ENCODE results near the gene ZNF552.
"Not testable (repeated sequence)": the region's sequence is repeated elsewhere in the genome, so short reads cannot be mapped to it uniquely, and the experiment has no call there.

ZNF552 gene

DNA sequence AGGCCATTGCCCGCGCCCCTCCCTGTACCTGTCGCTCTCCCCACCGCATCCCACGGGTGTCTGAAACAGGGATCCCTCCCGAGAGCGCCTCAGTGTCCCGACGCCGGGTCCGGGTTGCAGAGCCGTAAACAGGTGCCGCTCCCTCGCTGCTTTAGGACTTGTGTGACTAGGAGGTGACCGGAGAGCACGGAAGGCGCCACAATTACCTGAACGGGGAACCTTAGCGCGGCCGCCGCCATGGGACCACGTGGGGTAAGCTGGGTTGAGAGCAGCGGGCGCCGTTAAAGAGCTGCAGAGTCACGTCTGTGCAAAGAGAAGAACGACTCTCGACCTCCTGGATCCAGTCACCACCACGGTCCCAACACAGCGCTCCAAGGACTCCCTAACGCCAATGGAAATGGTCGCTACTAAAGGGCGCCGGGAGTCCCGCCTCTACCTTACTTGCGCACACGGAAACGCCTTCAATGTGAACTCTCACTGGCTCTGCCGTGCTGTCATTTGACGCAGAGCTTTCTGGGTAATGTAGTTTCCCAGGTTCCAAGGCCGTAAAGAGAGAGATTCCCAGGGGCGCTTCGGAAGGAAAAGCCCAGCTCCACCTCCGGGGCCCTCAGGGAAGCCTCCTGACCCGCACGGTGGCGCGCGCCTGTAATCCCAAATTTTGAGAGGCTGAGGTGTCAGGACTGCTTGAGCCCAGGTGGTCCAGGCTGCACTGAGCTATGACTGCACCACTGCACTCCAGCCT is at the start of gene ZNF552:
TSS of gene ZNF552 (minus strand) at position 409 of the 742 bp plus-strand sequence. CDS start at position 239, 170 bp downstream.
- DNase-seq: peak; percentile 80

DNA sequence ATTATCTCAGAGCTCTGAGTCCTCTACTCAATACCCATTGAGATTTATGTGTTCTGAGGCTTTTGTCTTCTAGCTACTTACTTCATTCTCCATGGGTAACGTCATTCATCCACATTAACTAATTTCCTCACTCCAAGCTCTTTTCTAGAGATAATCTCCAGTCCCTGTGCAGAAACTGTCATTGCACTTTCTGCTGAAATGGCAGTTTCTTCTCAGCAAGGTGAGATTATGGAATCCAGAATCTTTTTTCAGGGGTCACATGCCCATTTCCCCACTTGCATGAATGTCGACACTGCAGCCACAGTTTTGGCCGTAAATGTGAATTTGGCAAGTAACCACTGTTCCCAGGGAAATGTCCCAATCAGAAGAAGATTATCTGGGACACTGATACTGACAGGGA is 47.6 kb upstream of the ZNF552 start:
- DNase-seq: not testable (repeated sequence)

DNA sequence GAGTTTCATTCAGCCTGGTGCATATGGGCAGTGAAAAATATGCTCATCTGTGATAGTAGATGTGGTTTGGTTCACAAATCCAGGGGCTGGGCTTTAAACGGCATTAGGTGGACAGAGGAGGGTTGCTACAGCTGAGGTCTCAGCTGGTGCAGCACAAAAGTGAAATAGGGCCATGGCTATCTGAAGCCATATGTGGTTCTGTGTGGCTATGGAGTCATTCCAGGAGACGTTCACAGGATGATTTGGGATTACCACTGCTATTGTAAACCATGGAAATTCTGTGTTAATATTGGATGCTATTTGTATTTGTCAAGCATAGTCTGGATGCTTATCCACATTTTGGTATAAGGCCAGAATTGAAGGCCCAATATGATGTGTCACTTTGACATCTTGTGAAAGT is 39.4 kb upstream of the ZNF552 start:
- not testable (repeated sequence) for DNase-seq

DNA sequence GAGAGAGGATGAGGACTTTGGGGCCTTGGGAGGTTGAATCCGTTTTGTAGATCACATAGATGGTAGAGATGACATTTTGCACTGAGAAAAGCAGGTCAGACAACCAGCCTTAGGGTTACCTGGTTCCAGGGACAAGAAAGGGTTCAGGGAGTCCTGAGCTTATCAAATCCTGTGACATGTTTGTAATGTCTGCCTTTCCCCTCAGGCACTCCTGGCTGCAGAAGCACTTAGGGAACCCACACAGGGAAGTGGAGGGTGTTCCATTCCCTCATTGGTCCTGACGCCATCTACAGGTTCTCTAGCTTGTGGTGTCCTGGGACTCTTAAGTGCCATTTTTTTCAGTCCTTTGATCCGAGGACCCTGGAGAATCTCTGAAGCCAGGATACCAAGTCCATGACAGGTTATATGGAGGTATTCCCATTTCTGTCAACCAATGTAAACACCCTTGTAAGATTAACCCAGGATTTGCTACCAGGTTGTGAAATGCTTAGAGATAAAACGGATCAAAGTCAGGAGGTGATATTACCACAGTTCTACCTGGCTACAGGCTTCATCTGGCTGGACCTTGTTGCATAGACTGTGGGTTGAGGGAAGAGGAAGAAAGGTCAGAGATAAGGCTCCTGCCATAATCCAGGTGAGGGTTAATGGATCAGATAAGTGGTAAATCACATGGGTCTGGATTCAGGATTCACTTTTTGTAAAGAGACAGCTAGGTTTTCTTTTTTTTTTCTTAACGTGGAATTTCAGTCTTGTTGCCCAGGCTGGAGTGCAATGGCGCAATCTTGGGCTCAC is 37.3 kb upstream of the ZNF552 start:
- DNase-seq: not testable (repeated sequence)

DNA sequence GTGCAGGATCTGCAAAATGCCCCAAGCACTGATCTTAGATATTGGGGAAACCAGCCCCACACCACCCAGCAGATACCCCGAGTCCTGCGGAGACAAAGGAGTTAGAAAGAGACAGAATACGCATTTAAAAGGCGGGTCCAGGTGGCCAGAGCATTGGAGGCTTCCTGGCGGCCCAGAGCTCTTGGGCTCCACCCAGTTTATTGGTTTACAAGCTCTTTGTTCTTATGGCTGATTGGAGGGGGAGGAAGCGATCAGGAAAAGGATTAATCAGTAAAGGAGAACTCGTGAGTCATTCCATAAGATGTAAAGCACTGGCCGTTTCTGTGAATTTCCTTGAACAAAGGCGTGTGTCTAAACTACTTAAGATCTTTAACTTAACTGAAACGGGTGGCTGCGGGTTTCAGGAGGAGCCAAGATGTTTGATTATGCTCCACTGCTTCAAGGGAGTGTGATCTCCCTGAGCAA is 35.9 kb upstream of the ZNF552 start:
- DNase-seq: no peak

DNA sequence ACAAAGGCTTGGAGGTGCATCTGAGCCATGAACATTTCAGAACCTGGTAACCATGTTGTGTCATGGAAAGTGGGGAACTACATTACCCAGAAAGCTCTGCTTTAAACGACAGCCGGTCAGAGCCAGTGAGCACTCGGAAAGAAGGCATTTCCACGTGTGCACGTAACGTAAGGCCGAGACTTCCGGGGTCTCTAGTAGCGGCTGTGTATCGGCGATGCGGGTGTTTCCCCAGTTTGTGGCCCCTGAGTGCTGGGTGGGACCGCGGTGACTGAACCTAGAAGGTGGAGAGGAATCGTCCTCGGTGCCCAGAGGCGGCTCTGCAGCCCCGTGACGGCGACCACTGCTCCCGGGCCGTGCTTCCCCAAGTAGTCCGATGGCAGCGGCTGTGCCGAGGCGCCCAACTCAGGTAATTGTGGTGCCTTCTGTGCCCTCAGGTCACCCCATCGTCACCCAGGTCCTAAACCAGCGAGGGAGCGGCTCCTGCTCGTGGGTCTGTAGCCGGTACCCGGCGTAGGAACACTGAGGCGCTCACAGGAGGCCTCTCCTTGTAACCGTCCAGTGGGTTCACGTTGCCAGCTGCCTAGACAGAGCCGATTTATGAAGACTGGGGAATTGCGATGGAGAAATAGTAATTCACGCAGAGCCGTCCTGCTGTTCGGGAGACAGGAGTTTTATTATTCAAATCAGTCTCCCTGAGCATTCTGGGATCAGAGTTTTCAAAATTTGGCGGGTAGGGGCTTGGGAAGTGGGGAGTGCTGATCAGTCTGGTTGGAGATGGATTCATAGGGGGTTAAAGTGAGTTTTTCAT is 35.2 kb upstream of the ZNF552 start, which contains the start of gene ZNF587:
TSS of gene ZNF587 (plus strand) at position 194 of the 808 bp plus-strand sequence. CDS start at position 374, 180 bp downstream.
- peak; percentile 59 for DNase-seq

DNA sequence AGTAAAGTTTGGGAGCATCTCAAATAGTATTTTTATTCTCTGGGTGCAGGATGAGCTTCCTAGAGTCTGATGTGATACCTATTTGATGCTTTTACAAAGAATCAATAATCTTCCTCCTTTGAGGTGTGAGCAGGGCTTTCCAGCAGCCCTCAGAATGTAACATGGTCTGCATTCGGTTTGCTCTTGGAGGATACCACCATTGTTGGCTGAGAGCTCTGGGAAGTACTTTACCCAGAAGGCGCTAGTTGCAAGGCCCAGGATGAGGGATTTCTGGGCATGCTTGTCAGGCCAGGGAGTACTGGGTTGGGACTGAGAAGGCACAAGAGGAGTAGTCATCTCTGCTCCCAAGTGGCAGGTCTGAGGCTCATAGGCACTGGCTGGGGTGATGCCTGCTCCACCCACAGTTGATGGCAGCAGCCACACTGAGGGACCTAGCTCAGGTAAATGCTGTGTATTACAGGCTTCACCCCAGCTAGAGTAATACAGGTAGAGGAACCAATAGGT is 34.5 kb upstream of the ZNF552 start:
- not testable (repeated sequence) for DNase-seq

DNA sequence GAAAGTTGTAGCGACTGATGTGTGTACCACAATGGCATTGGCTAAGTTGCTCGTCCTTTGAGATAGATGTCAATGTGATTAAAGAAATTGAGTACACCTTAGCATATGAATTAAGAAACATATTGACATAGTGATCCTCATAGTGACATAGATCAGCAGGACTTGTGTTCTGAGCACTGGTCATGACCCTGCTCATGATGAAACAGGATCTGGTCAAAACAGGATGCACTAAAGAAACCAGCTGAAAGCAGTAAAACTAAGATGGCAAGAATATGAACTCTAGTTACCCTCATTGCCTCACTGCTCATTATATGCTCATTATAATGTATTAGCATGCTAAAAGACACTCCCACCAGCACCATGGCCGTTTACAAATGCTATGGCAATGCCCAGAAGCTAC is 32.5 kb upstream of the ZNF552 start:
- DNase-seq: not testable (repeated sequence)

DNA sequence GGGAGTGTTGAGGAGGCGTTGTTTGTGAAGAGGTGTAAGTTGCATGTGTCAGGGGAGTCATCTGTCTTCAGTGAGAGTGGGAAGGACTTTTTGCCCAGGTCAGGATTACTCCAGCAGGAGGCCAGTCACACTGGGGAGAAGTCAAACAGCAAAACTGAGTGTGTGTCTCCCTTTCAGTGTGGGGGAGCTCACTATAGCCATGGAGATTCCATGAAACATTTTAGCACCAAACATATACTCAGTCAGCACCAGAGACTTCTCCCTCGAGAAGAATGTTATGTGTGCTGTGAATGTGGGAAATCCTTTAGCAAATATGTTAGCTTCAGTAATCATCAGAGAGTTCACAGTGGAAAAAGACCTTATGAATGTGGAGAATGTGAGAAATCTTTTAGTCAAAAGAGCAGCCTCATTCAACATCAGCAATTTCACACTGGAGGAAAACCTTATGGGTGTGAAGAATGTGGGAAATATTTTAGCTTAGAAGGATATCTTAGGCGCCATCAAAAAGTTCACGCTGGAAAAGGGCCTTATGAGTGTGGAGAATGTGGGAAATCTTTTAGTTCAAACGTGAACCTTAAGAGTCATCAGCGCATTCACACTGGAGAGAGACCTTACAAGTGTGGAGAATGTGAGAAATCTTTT is 26.5 kb upstream of the ZNF552 start:
- DNase-seq: no peak

DNA sequence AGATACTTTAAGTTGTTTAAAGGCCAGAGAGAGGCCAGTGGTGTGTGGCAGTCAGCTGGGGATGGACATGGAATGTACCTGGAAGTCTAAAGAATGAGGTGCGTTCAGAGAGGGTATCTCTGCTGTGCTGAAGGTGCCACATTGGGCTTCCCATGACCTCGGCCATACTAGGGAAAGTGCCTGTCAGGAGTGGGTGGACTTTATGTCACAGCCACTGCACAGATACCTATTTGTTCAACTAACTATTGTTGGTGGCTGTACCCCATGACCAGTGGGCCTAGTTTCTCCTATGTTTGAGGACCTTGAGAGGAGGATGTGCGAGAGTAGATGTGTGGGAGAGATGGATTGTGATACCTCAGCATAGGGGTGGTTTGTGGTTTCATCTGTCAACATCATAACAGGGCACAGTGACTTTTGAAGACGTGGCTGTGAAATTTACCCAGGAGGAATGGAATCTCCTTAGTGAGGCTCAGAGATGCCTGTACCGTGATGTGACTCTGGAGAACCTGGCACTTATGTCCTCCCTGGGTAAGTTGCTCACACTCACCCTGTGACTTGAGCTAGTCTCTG is 24.0 kb upstream of the ZNF552 start:
- DNase-seq: not testable (repeated sequence)

DNA sequence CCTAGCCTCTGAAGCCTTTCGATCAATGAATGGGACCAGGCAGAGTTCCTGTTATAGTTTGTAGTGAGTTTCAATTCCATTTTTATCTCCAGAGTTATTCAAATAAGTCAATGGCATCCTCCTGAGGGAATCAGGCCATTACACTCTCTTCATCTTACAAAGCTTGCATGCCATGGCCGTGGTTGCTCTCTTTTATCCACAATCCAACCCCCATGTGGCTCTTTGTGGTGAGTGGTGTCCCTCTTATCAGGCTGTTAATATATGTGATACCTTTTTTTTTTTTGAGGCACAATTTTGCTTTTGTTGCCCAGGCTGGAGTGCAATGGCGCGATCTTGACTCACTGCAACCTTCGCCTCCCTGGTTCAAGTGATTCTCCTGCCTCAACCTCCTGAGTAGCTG is 22.3 kb upstream of the ZNF552 start:
- not testable (repeated sequence) for DNase-seq

DNA sequence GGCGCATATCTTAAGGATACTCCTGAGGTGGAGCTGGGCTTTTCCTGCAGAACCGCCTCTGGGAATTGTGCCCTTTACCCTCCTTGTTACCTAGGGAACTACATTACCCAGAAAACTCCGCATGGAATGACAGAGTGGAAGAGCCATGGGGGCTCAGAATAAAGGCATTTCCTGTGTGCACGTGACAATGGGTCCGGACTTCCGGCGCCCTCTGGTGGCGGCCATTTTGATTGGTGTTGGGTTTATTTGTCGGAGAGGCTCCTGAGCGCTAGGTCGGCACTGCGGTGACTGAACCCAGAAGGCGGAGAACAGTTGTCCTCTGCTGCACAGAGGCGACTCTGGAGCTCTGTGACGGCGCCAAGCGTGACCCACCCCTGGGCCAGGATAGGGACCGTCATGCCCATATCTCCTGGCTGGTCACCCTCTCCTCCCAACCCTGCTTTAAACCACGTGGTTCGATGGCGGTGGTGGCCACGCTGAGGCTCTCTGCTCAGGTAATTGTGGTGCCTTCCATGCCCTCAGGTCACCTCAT is 15.4 kb upstream of the ZNF552 start, which contains the start of gene ZNF587B:
TSS of gene ZNF587B (plus strand) at position 229 of the 532 bp plus-strand sequence. CDS start at position 459, 230 bp downstream.
- DNase-seq: no peak

DNA sequence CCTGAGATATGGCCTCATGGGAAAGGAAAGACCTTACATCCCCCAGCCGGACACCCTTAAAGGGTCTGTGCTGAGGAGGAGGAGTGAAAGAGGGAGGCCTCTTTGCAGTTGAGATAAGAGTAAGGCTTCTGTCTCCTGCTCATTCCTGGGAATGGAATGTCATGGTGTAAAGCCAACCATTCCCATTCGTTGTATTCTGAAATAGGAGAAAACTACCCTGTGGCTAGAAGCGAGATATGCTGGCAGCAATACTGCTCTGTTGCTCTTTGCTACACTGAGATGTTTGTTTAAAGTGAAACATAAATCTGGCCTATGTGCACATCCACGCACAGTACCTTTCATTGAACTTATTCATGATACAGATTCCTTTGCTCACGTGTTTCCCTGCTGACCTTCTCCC is 14.6 kb upstream of the ZNF552 start:
- no peak for DNase-seq

DNA sequence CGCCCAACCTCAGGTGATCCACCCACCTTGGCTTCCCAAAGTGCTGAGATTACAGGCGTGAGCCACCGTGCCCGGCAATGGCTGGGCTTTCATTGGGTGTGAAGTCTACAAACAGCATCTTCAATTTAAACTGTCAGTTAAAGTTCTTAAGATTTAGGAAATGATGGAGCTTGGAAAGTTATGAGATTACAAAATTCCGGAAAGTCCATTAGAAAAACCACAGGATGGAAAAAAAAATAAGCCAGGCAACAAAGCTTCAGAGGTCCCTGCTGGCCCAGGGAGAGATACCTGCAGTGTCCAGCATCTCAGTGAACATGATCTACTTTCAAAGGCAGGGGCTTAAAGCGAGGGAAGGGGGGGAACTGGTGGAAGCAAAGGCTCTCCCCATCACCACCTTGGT is 10.8 kb upstream of the ZNF552 start:
- no peak for DNase-seq

DNA sequence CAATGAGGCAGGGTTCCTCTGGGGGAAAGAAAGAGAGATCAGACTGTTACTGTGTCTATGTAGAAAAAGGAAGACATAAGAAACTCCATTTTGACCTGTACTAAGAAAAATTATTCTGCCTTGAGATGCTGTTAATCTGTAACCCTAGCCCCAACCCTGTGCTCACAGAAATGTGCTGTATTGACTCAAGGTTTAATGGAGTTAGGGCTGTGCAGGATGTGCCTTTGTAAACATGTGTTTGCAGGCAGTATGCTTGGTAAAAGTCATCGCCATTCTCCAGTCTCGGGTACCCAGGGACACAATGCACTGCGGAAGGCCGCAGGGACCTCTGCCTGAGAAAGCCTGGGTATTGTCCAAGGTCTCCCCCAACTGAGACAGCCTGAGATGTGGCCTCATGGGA is 8.9 kb upstream of the ZNF552 start:
- DNase-seq: not testable (repeated sequence)

DNA sequence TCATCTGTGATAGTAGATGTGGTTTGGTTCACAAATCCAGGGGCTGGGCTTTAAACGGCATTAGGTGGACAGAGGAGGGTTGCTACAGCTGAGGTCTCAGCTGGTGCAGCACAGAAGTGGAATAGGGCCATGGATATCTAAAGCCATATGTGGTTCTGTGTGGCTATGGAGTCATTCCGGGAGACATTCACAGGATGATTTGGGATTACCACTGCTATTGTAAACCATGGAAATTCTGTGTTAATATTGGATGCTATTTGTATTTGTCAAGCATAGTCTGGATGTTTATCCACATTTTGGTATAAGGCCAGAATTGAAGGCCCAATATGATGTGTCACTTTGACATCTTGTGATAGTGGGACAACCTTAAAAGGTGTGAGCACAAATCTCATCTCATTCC is 8.4 kb upstream of the ZNF552 start:
- not testable (repeated sequence) for DNase-seq

DNA sequence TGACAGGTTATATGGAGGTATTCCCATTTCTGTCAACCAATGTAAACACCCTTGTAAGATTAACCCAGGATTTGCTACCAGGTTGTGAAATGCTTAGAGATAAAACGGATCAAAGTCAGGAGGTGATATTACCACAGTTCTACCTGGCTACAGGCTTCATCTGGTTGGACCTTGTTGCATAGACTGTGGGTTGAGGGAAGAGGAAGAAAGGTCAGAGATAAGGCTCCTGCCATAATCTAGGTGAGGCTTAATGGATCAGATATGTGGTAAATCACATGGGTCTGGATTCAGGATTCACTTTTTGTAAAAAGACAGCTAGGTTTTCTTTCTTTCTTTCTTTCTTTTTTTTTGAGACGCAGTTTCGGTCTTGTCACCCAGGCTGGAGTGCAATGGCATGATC is 6.8 kb upstream of the ZNF552 start:
- not testable (repeated sequence) for DNase-seq

DNA sequence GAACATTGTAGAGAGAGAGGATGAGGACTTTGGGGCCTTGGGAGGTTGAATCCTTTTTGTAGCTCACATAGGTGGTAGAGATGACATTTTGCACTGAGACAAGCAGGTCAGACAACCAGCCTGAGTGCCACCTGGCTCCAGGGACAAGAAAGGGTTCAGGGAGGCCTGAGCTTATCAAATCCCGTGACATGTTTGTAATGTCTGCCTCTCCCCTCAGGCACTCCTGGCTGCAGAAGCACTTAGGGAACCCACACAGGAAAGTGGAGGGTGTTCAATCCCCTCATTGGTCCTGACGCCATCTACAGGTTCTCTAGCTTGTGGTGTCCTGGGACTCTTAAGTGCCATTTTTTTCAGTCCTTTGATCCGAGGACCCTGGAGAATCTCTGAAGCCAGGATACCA is 6.4 kb upstream of the ZNF552 start:
- DNase-seq: not testable (repeated sequence)

DNA sequence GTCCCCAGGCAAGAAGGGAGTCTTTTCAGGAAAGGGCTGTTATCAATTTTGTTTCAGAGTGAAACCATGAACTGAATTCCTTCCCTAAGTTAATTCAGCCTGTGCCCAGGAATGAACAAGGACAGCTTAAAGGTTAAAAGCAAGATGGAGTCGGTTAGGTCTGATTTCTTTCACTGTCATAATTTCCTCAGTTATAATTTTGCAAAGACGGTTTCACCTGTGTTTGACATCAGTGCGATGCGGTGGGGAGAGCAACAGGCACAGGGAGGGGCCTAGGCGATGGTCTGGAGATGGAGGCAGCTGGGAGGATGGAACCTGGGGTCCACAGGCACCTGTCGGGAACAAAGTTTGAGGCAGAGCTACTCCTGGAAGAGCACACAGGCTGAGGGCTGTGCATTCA is 5.9 kb upstream of the ZNF552 start:
- no peak for DNase-seq

DNA sequence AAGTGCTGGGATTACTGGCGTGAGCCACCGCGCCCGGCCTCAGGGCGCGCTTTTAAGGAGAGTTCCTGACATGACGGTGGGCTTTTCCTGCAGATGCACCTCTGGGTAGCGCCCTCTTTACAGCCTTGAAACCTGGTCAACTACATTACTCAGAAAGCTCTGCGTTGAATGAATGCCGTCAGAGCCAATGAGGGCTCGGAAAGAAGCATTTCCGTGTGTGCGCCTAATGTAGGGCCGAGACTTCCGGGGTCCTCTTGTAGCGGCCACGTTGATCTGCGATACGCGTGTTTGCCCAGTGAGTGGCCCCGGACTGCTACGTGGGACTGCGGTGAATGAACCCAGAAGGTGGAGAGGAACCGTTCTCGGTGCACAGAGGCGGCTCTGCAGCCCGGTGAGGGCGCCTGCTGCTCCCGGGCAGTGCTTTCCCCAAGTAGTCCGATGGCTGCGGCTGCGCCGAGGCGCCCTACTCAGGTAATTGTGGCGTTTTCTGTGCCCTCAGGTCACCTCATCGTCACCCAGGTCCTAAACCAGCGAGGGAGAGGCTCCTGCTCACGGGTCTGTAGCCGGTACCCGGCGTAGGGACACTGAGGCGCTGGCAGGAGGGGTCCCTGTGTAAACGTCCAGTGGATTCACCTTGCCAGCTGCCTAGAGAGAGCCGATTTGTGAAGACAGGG is 4.9 kb upstream of the ZNF552 start:
- DNase-seq: peak; percentile 80

DNA sequence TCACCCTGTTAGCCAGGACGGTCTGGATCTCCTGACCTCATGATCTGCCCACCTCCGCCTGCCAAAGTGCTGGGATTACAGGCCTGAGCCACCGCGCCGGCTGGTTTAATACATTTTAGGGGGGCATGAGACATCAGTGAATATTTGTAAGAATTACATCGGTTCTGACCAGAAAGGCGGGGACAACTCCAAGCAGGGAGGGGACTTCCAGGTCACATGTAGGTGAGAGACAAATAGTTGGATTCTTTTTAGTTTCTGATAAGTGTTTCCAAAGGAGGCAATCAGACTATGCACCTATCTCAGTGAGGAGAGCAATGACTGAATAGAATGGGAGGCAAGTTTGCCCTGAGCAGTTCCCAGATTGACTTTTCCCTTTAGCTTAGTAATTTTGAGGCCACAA is 3.7 kb upstream of the ZNF552 start:
- no peak for DNase-seq
